GM18511 (cell line): ENCODE results near the gene ITPA.

Experiments used
- ATAC-seq: cut with Tn5 transposase; IDR thresholded peaks from one replicate; pipeline ENCODE4 v1.9.1; 2021; ENCODE audit warnings: mild to moderate bottlenecking, moderate library complexity; ENCODE audit not compliant: unreplicated experiment

Gene ITPA

DNA sequence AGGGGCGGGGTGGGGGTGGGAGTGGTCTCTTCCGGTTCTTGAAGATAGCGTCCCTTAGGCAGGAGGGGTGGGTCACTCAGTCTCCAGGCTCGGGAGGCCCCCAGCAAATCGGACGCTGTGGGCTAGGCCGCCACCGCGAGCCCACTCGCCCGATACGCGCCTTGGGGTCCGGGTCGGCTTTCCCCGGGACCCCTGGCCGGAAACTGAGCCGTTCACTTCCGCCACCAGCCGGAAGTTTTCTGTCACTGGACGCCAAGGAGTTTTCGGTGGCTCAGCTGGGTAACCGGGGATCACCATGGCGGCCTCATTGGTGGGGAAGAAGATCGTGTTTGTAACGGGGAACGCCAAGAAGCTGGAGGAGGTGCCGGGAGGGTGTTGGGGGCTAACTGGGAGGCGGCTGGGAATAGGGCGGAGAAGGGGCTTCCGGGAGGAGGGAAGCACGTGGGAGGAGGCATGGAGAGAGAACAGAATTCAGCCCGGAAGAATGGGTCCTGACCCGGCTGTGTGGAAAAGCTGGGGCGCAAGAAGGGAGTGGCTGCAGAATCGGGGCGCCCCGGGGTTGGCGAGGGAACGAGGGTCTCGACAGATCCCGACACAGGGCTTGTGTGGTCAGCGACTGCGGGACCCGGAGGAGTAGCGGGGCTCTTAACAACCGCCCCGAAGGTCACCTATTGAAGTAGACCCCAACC, at the start of gene ITPA:
TSS of gene ITPA (plus strand) at position 242 of the 689 bp plus-strand sequence. CDS start at position 296, 54 bp downstream.
- peak; percentile 55 for ATAC-seq

DNA sequence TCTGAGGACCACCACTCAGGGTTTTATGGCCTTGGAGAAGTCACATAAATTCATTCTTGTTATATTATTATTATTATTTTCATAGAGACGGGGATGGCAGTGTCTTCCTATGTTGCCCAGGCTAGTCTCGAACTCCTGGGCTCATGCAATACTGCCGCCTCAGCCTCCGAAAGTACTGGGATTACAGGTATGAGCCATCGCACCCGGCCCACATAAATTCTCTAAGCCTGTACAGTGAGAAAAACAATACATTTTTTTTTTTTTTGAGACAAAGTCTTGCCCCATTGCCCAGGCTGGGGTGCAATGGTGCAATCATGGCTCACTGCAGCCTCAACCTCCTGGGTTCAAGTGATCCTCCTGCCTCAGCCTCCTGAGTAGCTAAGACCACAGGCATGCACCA, 48.9 kb upstream of the ITPA start:
- no peak for ATAC-seq

DNA sequence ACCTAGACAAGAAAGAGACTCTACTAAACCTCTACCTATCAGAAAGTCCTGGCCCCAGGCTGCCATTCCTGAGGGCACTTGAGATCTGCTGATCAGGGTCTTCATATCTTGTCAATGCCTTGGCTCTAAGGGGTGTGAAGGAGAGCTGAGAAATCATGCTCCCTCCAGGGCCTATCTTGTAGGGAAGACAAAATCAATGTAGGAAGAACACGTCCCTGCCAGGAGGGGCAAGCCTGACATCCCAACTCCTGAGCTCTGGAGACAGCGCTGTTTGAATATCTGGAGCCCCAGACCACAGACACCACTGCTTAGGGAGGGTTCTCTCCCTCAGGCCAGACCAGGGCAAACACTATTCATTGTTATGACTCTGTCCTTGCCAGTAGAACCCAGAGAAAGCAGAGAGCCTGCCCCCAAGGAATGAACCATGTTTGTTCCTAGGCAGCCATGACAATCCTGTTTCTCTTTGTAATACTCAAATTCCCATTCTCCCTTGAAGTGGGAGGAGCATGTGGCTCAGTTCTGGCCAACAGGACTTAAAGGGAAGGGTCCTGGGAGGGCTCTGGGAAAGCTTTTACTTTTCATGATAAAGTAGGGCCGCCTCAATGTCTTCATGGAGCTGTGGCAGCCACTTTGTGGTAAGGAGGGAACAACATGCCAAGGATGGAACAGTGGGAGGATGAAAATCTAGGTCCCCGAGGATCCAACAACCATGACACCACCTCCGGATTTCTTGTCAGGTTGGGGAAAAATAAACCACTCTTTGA, 47.8 kb upstream of the ITPA start:
- no peak for ATAC-seq

DNA sequence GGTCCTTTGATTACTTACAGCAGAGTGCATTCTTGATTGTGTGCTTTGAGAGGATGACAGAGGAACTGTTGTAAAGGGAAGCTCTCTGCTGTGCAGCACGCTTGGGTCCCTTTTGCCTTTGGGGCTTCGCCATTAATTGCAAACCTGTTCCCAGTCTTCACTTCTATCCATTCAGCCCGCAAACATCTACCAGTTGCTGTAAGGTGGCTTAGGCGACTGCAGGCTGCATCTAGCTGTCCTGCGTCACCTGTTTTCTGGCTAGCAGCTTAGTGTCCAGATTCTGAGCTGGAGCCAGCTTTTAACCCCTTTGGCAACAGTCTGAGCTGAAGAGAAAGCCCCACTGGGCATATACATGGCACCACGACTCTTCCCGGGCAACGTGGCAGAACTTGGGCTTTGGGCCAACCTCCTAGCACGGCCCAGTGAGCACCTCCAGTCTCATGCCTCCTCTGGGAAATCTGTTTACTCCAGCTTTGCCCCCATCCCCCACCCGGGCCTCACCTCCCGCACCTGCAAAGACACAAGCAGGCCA, 47.2 kb upstream of the ITPA start:
- ATAC-seq = no peak

DNA sequence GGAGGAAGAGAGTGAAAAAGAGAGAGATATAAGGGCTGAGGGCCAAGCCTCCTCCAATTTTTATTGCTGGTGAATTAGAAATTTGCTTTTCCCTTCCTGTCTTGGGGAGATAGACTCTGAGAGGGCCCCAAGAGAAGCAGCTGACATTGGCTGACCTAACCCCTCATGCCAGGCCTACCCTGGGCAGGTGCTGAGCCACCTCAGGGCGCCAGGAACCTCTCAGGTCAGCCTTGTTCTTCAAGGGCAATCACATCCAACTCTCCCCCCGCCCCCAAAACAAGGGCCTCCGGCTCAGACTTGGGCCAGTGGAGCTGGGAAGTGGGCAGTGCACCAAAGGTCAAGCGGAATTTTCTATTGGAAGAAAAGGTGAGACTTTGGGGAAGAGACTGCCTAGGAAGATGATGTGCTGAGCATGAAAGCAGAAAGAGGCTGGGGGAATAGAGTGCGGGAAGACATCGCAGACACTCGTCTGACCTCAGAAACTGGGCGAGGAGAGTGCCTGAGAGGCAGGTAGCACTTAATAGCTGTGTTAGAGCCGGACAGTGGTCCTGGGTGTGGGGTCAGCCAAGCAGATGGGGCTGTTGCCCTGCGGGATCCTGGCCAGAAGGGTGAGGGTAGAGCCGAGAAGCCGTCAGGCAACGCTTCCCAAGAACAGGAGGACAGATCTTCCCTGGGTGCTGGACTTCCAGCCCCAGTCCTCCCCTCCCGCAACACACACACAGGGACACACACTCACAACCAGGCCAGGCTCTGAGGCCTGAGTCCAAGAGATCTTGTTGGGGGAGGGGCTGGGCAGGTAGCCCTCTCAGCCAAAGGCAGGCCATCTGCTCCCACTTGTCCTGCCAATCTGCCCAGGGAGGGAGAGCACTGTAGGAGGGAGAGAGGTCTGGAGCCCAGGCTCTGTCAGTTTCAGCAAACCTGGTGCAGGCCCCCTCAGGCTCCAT, 45.9 kb upstream of the ITPA start:
- no peak for ATAC-seq

DNA sequence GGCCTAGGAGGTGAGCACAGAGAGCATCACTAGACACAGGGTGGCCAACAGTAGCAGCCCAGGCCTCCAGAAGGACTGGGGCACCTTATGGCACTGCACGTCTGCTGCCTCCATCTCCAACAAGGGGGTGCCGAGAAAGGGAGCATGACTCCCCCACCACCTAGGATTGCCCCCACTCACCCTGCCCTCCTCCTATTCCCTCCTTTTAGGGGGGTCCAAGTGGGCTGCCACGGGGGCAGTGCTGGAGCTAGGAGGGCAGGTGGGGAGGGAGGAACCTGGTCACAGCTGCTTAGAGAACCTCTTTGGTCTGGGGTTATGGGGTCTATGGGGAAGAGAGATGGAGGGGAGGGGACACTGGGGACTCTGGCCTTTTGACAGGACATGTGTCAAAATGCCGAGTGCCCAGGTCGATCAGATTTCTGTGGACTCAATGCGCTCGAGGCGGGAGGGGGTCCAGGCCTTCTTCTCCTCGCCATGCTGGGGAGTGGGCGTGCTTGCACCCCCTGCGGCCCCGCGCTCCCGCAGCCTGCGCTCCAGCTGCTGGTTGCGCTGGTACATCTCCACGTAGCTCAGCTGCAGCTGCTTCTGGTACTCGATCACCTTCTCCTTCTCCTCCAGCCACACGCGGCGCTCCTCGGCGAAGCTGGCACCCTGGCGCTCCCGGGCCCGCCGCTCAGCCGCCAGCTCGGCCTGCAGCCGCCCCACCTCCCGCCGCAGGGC, 45.1 kb upstream of the ITPA start:
- no peak for ATAC-seq

DNA sequence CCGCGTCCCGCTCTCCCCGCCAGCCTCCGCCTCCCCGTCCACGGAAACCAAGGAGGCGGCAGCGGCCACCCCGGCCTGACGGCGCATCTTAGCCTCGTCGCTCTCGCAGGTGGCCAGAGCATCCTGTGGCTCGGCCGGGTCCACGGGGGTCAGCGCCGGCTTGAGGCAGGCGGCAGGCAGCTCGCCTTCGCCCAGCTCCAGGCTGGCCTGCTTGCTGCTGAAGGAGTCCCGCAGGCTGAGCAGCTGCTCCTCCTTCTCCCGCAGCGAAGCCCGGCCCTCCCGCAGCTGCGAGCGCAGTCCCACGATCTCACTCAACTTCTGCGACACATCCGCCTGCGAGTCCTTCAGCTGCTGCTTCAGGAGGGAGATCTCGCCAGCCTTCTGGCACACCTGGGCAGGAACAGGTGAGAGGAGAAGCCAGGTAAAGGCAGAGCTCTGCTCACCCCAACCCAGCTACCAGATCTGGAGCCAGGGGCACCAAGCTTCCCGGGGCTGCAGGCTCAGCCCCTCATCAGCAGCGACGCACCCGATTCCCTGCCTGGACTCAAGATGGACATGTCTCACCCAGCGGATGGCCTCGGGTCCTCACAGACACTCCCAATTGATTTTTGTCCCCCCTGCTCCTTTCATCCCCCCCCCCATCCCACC, 44.4 kb upstream of the ITPA start:
- ATAC-seq = no peak

DNA sequence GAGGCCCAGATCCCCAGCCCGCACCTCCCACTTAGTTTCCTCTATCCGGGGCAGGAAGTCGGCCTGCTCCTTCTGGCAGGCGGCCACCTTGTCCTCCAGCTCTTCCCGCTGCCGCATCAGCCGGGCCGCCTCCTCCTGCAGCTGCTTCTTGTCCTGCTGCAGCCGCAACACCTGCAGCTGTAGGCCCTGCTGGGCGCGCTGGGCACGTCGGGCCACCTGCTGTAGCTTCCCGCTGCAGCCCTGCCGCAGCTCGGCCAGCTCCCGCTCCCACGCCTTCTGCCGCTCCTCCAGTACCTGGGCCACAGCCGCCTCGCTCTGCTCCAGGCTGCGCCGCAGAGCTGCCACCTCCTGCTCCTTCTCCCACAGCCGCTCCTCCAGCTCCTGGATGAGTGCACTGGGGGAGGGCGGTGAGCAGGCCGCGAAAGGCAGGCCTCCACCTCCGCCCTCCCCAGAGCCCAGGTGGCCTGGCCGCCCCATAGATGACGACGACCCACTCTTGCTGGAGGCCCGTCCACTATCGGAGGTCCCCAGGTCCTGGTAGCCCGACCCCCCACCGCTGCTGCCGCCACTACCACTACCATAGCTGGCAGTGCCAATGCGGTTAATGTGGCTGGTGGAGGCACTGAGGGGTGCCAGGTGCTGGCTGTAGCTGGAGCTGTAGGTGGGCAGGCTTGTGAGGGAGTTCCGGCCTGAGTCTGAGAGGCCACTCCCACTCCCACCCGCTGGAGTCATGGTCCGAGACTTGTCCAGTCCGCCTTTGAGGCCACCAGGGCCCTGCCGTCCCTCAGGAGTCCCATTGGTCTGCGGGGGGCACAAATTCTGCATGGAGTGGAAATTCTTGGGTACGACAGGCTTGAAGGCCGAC, 43.6 kb upstream of the ITPA start:
- no peak for ATAC-seq

DNA sequence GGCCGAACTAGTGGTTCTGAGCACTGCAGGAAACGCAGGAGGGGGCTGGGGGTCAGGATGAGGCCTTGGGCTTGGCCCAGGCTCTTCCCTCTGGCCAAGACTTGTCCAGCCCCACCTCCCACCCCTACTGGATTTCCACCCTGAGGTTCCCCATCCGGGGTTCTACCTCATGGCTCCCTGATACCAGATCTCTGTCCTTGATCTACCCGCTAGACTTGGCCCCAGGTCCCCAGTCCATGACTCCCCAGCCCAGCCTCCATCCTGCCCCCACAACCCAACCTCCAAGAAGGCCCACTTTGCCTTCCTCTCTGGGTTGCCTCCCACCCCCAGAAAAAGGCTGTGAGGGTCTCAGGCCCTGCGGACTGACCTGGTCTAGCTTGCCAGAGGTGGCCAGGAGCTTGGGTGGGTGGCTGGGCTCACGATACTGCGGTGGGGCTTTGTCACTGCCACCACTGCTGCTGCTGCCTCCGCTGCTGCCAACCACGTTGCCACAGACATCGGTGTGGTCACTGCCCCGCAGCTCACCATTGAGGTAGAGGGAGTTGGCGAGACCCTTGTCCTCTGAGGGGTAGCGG, 42.9 kb upstream of the ITPA start:
- ATAC-seq = no peak

DNA sequence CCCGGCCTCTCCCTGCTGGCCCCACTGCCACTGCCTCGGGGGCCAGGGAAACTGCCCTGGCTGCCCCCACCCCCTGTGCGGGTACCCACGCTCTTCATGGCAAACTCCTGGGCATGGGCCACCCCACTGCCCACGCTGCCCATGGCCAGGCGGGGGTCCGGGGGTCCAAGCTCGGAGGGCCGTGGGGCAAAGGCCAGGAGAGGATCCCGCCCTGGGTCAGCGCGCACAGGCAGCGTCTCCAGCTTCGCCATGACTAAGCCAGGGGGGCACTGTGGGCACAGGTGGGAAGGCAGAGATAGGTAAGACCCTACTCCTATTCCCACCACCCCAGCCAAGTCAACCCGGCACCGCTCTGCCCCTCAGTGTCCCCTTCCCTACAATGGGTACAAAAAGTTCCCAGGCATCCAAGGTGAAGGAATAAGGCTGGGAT, 42.4 kb upstream of the ITPA start:
- no peak for ATAC-seq

DNA sequence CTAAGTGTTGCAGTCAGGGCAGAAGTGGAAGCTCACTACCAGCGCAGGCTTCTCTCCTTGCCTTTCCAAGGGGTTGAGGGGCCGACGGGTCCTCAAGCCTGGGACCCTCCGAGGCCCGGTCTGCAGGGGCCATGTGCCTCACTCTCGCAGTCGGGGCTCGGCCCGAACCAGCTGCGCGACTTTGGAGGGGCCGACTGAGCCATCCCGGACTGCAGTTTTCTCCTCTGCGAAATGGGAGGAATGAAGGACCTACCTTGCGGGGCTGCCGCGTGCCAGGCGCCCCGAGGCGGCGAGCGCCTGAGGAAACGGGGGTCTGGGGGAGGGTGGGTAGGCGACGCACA, 41.6 kb upstream of the ITPA start:
- ATAC-seq = no peak

DNA sequence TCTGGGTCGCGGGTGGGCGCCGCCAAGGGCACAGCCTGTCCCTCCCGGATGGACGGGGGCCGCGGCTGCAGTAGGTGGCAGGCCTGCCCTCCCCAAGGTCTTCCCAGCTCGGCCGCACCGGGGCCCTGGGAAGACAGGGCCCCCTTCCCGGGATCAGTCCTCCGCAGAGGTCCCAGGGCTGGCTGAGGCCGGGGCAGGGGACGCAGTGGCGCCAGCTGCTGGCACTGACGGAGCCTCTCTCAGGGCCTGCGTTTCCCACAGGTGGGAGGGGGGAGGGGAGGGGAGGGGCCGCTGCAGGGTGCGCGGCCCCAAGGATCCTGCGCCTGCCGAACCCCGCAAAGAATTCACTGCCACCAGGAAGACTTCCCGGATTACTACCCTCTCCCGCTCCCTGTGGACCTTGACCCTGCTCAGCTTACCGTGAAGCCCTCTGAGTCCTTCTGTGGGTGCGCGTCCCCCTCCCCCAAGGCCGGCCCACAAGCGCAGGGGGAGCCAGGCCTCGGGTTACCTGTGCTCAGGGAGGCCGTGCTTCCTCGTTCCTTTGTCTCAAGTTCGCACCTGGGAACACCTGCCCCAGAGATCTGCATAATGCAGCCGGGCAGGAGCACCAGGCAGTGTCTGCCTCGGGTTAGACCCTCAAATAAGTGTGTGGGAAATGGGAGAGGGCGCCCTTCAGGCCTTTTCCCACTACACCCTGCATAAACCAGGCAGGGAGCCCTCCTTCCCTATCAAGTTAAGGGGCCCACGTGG, 41.0 kb upstream of the ITPA start:
- no peak for ATAC-seq

DNA sequence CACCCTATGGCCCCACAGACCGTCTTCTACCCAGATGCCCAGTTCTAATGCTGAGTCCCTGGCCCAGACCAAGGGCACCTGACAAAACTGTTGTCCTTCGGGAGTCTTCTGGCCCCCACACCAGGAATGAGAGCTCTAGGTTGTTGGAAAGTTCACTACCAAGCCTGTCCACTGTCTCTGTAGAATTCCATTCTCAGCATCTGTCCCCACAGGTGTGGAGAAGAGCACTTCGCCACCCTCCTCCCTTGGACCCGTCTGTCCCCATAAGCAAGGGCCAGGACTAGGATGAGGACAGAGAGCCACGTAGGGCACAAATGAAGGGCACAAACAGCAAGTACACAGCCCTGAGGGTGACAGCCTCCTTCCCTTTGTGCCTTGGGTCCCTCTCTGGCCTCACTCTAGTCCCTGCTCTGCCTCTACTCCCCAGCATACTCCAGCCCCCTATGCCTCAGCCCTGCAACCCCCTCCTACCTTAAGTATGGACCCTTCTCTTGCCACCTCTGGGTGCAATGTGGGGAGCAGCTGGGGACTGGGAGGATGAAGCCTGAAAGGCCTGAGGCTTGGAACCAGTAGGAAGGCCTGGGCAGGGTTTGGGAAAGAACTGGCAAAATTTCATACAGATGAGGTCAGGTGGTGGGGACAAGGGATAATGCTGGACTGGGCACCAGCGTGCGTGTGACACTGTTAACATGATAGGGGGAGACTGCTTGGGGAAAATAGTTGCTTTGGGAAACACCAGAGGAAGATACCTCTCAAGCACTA, 40.3 kb upstream of the ITPA start:
- ATAC-seq = no peak

DNA sequence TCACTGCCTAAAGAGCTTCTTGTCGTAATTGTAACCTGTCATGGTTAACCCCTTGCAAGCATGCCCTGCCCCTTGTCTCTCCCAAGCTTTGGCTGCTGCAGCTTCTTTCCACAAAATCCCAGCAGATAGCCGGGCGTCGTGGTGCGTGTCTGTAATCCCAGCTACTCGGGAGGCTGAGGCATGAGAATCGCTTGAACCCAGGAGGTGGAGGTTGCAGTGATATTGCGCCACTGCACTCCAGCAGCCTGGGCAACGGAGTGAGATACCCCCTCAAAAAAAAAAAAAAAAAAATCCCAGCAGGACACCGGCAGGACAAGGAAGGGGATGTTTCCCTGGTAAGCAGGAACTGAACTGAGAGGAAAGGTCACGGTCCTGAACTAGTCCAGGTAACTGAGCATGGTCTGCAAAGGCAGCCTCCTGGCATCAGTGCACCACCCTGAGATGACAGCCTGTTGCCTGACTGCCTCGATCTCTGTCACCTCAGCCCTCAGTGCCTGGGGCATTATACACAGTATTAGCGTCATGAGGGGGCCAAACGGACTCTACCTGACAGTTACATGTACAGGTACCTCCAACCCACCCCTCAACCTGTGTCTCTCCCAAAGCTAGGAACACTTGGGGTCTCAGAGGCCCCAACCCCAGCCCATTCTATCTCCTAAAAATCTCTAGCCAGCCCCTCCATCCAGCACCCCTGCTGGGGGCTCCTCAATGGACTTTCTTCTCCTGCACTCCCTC, 37.7 kb upstream of the ITPA start:
- ATAC-seq = no peak

DNA sequence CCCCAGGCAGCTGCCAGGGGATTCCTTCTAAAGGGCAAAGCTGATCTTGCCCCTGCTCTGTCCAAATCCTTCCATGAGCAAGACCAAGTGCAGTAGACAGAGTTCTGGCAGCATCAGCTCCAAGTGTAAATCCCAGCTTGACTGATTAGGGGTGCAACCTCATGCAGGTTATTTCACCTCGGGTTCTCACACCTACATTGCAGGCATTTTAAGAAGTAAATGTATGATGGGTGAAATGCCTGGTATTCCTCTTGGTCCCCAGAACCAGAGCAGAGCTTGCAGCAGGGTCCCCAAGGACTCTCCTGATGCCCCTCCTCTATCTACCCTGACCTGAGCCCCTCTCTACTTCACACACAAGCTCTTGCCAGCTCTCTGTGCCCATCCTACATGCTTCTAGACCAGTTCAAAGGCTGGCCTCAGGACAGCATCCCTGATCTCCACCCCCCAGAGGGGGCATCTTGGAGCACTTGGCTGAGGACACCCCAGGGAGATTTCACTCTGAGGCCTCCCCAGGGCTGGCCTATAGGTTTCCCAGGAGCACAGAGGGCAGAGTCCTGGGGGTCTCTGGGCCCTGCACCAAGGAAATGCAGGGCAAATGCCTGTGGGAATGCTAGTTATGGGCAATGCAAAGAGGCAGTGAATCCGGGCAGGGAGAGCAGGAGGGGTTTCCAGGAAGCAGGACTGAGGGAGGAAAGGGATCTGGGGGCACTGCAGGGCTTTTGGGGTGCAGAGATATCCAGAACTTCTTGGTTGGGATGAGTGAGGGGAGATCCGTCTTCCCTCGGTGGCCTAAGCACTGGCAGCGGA, 37.0 kb upstream of the ITPA start:
- no peak for ATAC-seq
